Keratinocyte (primary cell): ENCODE results near the gene HERC6.
"Not testable (repeated sequence)": the region's sequence is repeated elsewhere in the genome, so short reads cannot be mapped to it uniquely, and the experiment has no call there.

Experiments
- CTCF ChIP-seq, 3 experiments: IDR thresholded peaks in 1 of 3; conservative IDR thresholded peaks in 1 of 3; optimal IDR thresholded peaks in 1 of 3; 2 replicates in 2 of 3; 3 replicates in 1 of 3; pipeline versions ENCODE3 to v1.5.1; 2011; ENCODE audit warnings: low read length in 3 of 3, mild to moderate bottlenecking in 3 of 3, moderate library complexity in 2 of 3, control low read depth in 1 of 3, inconsistent platforms in 1 of 3; ENCODE audit not compliant: insufficient read depth in 2 of 3; ENCODE audit errors: extremely low read depth in 1 of 3
- EZH2 ChIP-seq: IDR thresholded peaks from one replicate; pipeline ENCODE4 v1.6.1; 2012; ENCODE audit warnings: inconsistent platforms, mild to moderate bottlenecking, low read length, moderate library complexity

- not testable (repeated sequence) for TF ChIP-seq CTCF (optimal IDR thresholded peaks at IDR 0.05 in 1 of 3, IDR thresholded peaks at IDR 0.05 in 1 of 3, conservative IDR thresholded peaks at IDR 0.05 in 1 of 3; ENCODE audit: extremely low read depth in 1 of 3, insufficient read depth in 2 of 3, low read length in 3 of 3); EZH2
Observed at GRCh38 chr4:88448211-88448765, 69.6 kb downstream of the HERC6 start.
